ENCODE measurements around the gene TMEM62. TPM values are rescaled to one million over a fixed set of nuclear protein-coding genes. Genes with fewer than 3 reads are reported as not detected.
A peak's percentile ranks its signal among the peaks of the same experiment; 100 is the strongest.

Gene TMEM62
- total and polyA plus RNA-seq, 9 of the 15 experiments (the other 6 are each of a cell fraction or from before 2014, with no cell fraction given): 4.4 to 16.6 (median 11.1) TPM

DNA sequence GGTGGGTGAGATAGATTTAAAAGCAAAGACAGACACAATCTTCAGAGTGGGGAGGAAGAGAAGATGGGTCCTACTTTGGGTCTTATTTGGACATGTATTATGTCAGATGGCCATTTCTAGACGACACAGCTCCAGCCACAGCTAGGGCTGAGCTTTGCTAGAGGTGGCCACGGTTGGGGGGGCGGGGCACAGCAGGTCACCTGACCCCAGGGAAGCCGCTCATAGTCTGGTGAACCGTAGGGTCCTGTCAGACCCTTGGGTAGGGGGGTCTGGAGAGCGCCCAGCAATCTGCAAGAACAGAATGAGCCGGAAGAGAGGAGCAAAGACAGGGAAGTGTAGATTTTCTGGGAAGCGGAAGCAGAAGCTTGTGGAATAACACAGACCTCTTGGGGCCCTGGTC, 80.8 kb downstream of the TMEM62 start (continued):
- TF ChIP-seq, protein P1, sequence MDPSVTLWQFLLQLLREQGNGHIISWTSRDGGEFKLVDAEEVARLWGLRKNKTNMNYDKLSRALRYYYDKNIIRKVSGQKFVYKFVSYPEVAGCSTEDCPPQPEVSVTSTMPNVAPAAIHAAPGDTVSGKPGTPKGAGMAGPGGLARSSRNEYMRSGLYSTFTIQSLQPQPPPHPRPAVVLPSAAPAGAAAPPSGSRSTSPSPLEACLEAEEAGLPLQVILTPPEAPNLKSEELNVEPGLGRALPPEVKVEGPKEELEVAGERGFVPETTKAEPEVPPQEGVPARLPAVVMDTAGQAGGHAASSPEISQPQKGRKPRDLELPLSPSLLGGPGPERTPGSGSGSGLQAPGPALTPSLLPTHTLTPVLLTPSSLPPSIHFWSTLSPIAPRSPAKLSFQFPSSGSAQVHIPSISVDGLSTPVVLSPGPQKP (CRISPR knock-in tag; IDR thresholded peaks at IDR 0.05): no peak
- TF ChIP-seq, protein P2, sequence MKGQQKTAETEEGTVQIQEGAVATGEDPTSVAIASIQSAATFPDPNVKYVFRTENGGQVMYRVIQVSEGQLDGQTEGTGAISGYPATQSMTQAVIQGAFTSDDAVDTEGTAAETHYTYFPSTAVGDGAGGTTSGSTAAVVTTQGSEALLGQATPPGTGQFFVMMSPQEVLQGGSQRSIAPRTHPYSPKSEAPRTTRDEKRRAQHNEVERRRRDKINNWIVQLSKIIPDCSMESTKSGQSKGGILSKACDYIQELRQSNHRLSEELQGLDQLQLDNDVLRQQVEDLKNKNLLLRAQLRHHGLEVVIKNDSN (CRISPR knock-in tag; IDR thresholded peaks at IDR 0.05): peak; percentile 54
- no peak for TF ChIP-seq ZBTB12 (CRISPR knock-in tag; IDR thresholded peaks at IDR 0.05)
- no peak for TF ChIP-seq GTF2E2 (tag; IDR thresholded peaks at IDR 0.05)

GRCh38 chr15:43214592-43215295, 81.4 kb downstream of the TMEM62 start:
- Histone ChIP-seq H4K20me1 (replicated peaks; ENCODE audit: control insufficient read depth, insufficient read depth, low read length) (no peaks in the 10 kb centered on the region), H3K4me3 (no peak overlapping the region), H3K4me1 (replicated peaks in 1 of 2; ENCODE audit: control insufficient read depth in 2 of 2, insufficient read depth in 2 of 2, low read length in 2 of 2) (peaks cover 12 to 17% of the 10 kb centered on the region in 2 experiments; a peak in 4 of 5 replicates), H3K27ac (ENCODE audit: extremely low read depth, low read depth, low read length) (no peak overlapping the region), H3K79me2 (ENCODE audit: control insufficient read depth, insufficient read depth, low read length) (no peaks in the 10 kb centered on the region), H3K36me3 (ENCODE audit: control insufficient read depth, insufficient read depth, low read length) (no peaks in the 10 kb centered on the region), H3K9ac (ENCODE audit: insufficient read depth in 1 of 2, low read depth in 2 of 2, low read length in 2 of 2) (0 out of 4 replicates have a peak overlapping the region, but pooled peaks of 1 of the 2 experiments have one; percentile 3), H2AFZ (ENCODE audit: low read depth, low read length) (no peak overlapping the region), H3K9me3 (replicated peaks; ENCODE audit: control insufficient read depth, insufficient read depth, low read depth, low read length) (no peaks in the 10 kb centered on the region; the same call in 1 of the 2 replicates), H3K27me3 (ENCODE audit: control insufficient read depth in 2 of 2, insufficient read depth in 2 of 2, low read length in 2 of 2) (no peaks in the 10 kb centered on the region), H3K4me2 (ENCODE audit: insufficient read depth, low read length) (no peak overlapping the region), H3K9me1 (ENCODE audit: control insufficient read depth, insufficient read depth, low read length) (no peaks in the 10 kb centered on the region)
- WGBS (ENCODE audit: insufficient coverage, low coverage, missing lambda C conversion rate): 73% methylated on average over 6 of the region's 6 CpGs
- TF ChIP-seq RBFOX2 (IDR thresholded peaks at IDR 0.05; ENCODE audit: low read depth, low read length) (no peak), BRD9 (IDR thresholded peaks at IDR 0.05; ENCODE audit: low read depth, partially characterized antibody) (no peak), RUNX1 (IDR thresholded peaks at IDR 0.05; ENCODE audit: low read depth) (no peak)
- intact Hi-C loops (cut with micrococcal nuclease) (no loop called here), in situ Hi-C loops (cut with MboI) (no loop called here)
- CTCF ChIA-PET (ENCODE audit: low intra/inter-chr PET ratio): no interaction called here
- ATAC-seq (no peak), FAIRE-seq (no peak), DNase-seq (ENCODE audit: extremely low read depth in 1 of 4, low spot score in 3 of 4) (no peak)
- no TSS peak for BruUV-seq (replicated peaks)
- POLR2A ChIA-PET: interaction anchor here (1.4 to 2.2 kb wide), 2 partner anchors 10 to 19 kb away, joined by 3 to 10 read pairs; no protein-coding TSS in a partner anchor

Measured in K562 (cell line).